Endothelial cell (in vitro differentiated cells): ENCODE measurements around the gene FREM1. TPM values are rescaled to one million over a fixed set of nuclear protein-coding genes. Genes with fewer than 3 reads are reported as not detected.

Experiments used
- DNase-seq: peaks from one replicate; pipeline ENCODE4 v3.0.0; 2021; ENCODE audit warnings: low spot score
- H3K27ac Mint-ChIP-seq: one replicate; pipeline ENCODE4 v1.8.0; 2021; ENCODE audit warnings: mixed read lengths, inconsistent platforms; ENCODE audit not compliant: unreplicated experiment
- H3K27me3 Mint-ChIP-seq: one replicate; pipeline ENCODE4 v1.8.0; 2021; ENCODE audit warnings: mild to moderate bottlenecking, moderate library complexity, mixed read lengths, inconsistent platforms; ENCODE audit not compliant: unreplicated experiment
- H3K36me3 Mint-ChIP-seq: one replicate; pipeline ENCODE4 v1.8.0; 2021; ENCODE audit warnings: mild to moderate bottlenecking, low read depth, mixed read lengths, inconsistent platforms; ENCODE audit not compliant: unreplicated experiment
- H3K4me1 Mint-ChIP-seq: one replicate; pipeline ENCODE4 v1.8.0; 2021; ENCODE audit warnings: mild to moderate bottlenecking, mixed read lengths, inconsistent platforms; ENCODE audit not compliant: unreplicated experiment
- H3K4me3 Mint-ChIP-seq: one replicate; pipeline ENCODE4 v1.8.0; 2021; ENCODE audit warnings: mild to moderate bottlenecking, mixed read lengths, inconsistent platforms; ENCODE audit not compliant: unreplicated experiment
- H3K9me3 Mint-ChIP-seq: one replicate; pipeline ENCODE4 v1.8.0; 2021; ENCODE audit warnings: mixed read lengths, inconsistent platforms; ENCODE audit not compliant: unreplicated experiment
- total RNA-seq: library from RNA; stranded (reverse); fragmentation: NEBNext Ultra II Directional; extraction: Animal tissue kit (Norgen Biotek cat#: 25700); gene quantifications from one replicate; pipeline ENCODE4 v1.2.1, GENCODE V29; 2021; ENCODE audit not compliant: unreplicated experiment
- TF ChIP-seq, protein P1 (sequence below): fragments of 200-600 bp; sonication (generic); IDR thresholded peaks from one replicate; pipeline ENCODE4 v1.5.0; 2021; ENCODE audit warnings: antibody characterized with exemption; ENCODE audit not compliant: unreplicated experiment

FREM1 gene
- total RNA-seq, 1 donor from 2014 or later: 2.9 TPM

DNA sequence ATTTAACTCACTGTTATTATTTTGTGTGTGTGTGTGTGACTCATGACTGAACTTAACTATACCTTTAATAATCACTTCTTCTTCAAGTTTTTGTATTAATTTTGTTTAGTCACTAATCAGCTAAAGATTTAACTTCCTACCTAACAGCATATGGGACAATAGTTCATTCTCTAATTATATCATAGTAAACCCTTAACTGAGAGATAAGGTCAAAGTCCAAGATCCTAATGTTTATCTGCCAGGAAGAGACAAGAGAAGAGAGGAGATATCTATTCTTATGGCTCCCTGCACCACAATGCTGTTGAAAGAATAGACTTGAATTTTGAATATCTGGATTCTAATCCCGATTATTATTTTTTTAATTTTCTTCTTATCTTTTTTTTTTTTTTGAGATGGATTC lies 28.1 kb downstream of the FREM1 start:
- H3K9me3 Mint-ChIP-seq: no peaks in the 10 kb centered on the region
- TF ChIP-seq, protein P1, sequence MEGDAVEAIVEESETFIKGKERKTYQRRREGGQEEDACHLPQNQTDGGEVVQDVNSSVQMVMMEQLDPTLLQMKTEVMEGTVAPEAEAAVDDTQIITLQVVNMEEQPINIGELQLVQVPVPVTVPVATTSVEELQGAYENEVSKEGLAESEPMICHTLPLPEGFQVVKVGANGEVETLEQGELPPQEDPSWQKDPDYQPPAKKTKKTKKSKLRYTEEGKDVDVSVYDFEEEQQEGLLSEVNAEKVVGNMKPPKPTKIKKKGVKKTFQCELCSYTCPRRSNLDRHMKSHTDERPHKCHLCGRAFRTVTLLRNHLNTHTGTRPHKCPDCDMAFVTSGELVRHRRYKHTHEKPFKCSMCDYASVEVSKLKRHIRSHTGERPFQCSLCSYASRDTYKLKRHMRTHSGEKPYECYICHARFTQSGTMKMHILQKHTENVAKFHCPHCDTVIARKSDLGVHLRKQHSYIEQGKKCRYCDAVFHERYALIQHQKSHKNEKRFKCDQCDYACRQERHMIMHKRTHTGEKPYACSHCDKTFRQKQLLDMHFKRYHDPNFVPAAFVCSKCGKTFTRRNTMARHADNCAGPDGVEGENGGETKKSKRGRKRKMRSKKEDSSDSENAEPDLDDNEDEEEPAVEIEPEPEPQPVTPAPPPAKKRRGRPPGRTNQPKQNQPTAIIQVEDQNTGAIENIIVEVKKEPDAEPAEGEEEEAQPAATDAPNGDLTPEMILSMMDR: no peak
- no peaks in the 10 kb centered on the region for H3K27me3 Mint-ChIP-seq
- H3K4me1 Mint-ChIP-seq: no peaks in the 10 kb centered on the region
- peaks cover 3% of the 10 kb centered on the region for H3K36me3 Mint-ChIP-seq
- H3K27ac Mint-ChIP-seq: no peak overlapping the region
- no peak for DNase-seq
- H3K4me3 Mint-ChIP-seq: no peak overlapping the region

GRCh38 chr9:14881006-14881405 lies 29.2 kb downstream of the FREM1 start:
- Mint-ChIP-seq H3K27ac (no peak overlapping the region), H3K4me1 (no peaks in the 10 kb centered on the region), H3K27me3 (no peaks in the 10 kb centered on the region), H3K36me3 (peaks cover 5% of the 10 kb centered on the region), H3K9me3 (no peaks in the 10 kb centered on the region), H3K4me3 (no peak overlapping the region)
- TF ChIP-seq, protein P1: no peak
- DNase-seq: no peak

DNA sequence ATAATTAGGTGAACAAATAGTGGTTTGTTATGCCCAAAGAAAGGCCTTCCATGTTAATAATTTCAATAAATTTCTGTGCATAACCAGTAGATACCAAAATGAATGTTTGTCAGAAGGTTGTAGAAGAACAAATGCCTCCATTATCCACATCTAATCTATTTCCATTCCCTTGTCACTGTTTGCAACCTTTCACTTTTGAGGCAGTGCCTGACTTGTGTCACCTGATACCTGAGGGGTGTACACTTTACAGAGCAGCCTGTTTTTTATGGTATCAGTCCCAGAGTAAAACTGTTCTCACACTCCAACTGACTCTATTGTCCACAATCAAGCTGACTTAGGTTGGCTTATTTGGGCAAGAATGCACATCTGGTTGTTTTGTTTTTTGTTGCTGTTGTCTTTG lies 40.1 kb downstream of the FREM1 start:
- no peaks in the 10 kb centered on the region for H3K36me3 Mint-ChIP-seq
- H3K4me3 Mint-ChIP-seq: no peak overlapping the region
- no peaks in the 10 kb centered on the region for H3K4me1 Mint-ChIP-seq
- DNase-seq: no peak
- peaks cover 1% of the 10 kb centered on the region for H3K27me3 Mint-ChIP-seq
- TF ChIP-seq, protein P1: no peak
- no peak overlapping the region for H3K27ac Mint-ChIP-seq
- H3K9me3 Mint-ChIP-seq: no peaks in the 10 kb centered on the region

GRCh38 chr9:14869671-14870070 lies 40.6 kb downstream of the FREM1 start:
- Mint-ChIP-seq H3K27ac (no peak overlapping the region), H3K36me3 (no peaks in the 10 kb centered on the region), H3K9me3 (no peaks in the 10 kb centered on the region), H3K4me1 (no peaks in the 10 kb centered on the region), H3K27me3 (peaks cover 1% of the 10 kb centered on the region), H3K4me3 (no peak overlapping the region)
- DNase-seq: no peak
- TF ChIP-seq, protein P1: no peak

DNA sequence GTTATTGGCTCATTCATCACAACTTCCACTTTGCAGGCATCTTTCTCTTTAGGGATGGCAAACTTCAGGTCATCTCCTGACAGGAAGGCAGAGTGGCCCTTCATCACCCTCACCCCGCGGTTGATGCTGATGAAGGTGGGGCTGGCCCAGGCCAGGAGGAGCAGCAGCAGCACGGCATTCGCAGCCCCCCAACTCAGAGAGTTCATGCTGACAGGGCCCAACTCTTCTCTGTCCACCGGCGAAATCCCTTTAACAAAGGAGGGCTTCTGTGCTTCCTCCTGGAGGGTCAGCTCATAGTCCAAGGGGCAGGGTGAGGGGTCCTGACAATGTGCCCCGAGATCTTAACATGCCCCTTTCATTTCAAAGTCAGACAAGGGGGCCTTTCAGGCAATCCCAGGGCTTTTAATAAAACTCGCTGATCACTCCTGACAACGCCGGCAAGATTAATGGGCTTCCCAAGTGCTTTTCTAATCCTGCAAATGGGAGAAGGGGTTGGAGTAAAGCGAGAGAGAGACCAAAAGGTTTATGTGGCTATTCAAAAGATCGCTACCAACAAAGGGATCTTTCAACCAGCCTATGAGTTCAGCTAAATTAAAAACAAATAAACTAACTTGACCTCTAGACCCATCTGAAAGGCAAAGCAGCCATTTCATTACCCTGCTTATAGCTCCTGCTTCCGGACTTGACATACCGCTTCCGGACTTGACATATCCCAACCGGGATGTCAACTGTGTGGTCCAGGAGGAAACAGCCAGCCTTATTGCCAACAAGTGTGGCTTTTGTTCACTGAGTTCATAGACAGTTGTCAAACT lies 41.2 kb downstream of the FREM1 start:
- H3K4me3 Mint-ChIP-seq: no peak overlapping the region
- TF ChIP-seq, protein P1: no peak
- H3K4me1 Mint-ChIP-seq: no peaks in the 10 kb centered on the region
- H3K27ac Mint-ChIP-seq: no peak overlapping the region
- no peaks in the 10 kb centered on the region for H3K36me3 Mint-ChIP-seq
- no peak for DNase-seq
- no peaks in the 10 kb centered on the region for H3K9me3 Mint-ChIP-seq
- peaks cover 1% of the 10 kb centered on the region for H3K27me3 Mint-ChIP-seq
